H9 (cell line): Measurements from ENCODE around the gene CDHR2. TPM values are rescaled to one million over a fixed set of nuclear protein-coding genes. Genes with fewer than 3 reads are reported as not detected.

Experiments
- DNase-seq: peaks from one replicate; pipeline ENCODE4 v3.0.0-alpha.2; 2017
- H2AFZ ChIP-seq: one replicate; pipeline ENCODE4 v1.6.1; 2013; ENCODE audit warnings: mild to moderate bottlenecking, low read length, control low read depth, moderate library complexity
- H2AK5ac ChIP-seq: 2 replicates; pipeline ENCODE4 v1.6.1; 2013; ENCODE audit warnings: low read length, control low read depth, mixed read lengths; ENCODE audit not compliant: insufficient read length
- H2BK120ac ChIP-seq: one replicate; pipeline ENCODE4 v1.6.1; 2013; ENCODE audit warnings: low read depth, mild to moderate bottlenecking, low read length, control low read depth, inconsistent platforms; ENCODE audit not compliant: poor library complexity, severe bottlenecking
- H2BK12ac ChIP-seq: 2 replicates; pipeline ENCODE4 v1.6.1; 2013; ENCODE audit warnings: low read length, control low read depth, mixed read lengths, low read depth; ENCODE audit not compliant: insufficient read length
- H2BK15ac ChIP-seq: 2 replicates; pipeline ENCODE4 v1.6.1; 2013; ENCODE audit warnings: low read depth, low read length, control low read depth
- H2BK20ac ChIP-seq: one replicate; pipeline ENCODE4 v1.6.1; 2013; ENCODE audit warnings: low read depth, mild to moderate bottlenecking, low read length, control low read depth, inconsistent platforms; ENCODE audit not compliant: poor library complexity, severe bottlenecking
- H2BK5ac ChIP-seq: 2 replicates; pipeline ENCODE4 v1.6.1; 2013; ENCODE audit warnings: low read length, control low read depth, mixed read lengths; ENCODE audit not compliant: insufficient read length
- H3K14ac ChIP-seq: 2 replicates; pipeline ENCODE4 v1.6.1; 2013; ENCODE audit warnings: low read length, control low read depth; ENCODE audit not compliant: insufficient read depth
- H3K18ac ChIP-seq: 2 replicates; pipeline ENCODE4 v1.6.1; 2013; ENCODE audit warnings: low read depth, mild to moderate bottlenecking, mixed read lengths, low read length, control low read depth; ENCODE audit not compliant: insufficient read length
- H3K23ac ChIP-seq: 2 replicates; pipeline ENCODE4 v1.6.1; 2013; ENCODE audit warnings: low read length, control low read depth, mixed read lengths, low read depth; ENCODE audit not compliant: insufficient read length
- H3K23me2 ChIP-seq: 2 replicates; pipeline ENCODE4 v1.6.1; 2013; ENCODE audit warnings: low read depth, mild to moderate bottlenecking, mixed read lengths, low read length, control low read depth; ENCODE audit not compliant: insufficient read length, poor library complexity, severe bottlenecking
- H3K27ac ChIP-seq: 2 replicates; pipeline ENCODE4 v1.5.1; 2013; ENCODE audit warnings: low read length, control low read depth, mixed read lengths, low read depth; ENCODE audit not compliant: insufficient read length
- H3K27me3 ChIP-seq: 2 replicates; pipeline ENCODE4 v1.6.1; 2013; ENCODE audit warnings: low read length, control low read depth, inconsistent platforms; ENCODE audit not compliant: insufficient read depth
- H3K4ac ChIP-seq: 2 replicates; pipeline ENCODE4 v1.6.1; 2013; ENCODE audit warnings: low read depth, mild to moderate bottlenecking, control low read depth, inconsistent platforms, low read length, moderate library complexity
- H3K4me1 ChIP-seq: 2 replicates; pipeline ENCODE4 v1.6.1; 2013; ENCODE audit warnings: low read length, control low read depth, inconsistent platforms; ENCODE audit not compliant: insufficient read depth
- H3K4me2 ChIP-seq: 2 replicates; pipeline ENCODE4 v1.6.1; 2013; ENCODE audit warnings: low read length, control low read depth, mixed read lengths; ENCODE audit not compliant: insufficient read length, insufficient read depth
- H3K56ac ChIP-seq: 2 replicates; pipeline ENCODE4 v1.6.1; 2013; ENCODE audit warnings: low read depth, mild to moderate bottlenecking, mixed read lengths, low read length, control low read depth; ENCODE audit not compliant: insufficient read length
- H3K79me1 ChIP-seq: 2 replicates; pipeline ENCODE4 v1.6.1; 2013; ENCODE audit warnings: low read depth, mild to moderate bottlenecking, moderate library complexity, low read length, control low read depth, inconsistent platforms; ENCODE audit not compliant: insufficient read depth, poor library complexity, severe bottlenecking
- H3K79me2 ChIP-seq: 2 replicates; pipeline ENCODE4 v1.6.1; 2013; ENCODE audit warnings: low read length, control low read depth, inconsistent platforms; ENCODE audit not compliant: insufficient read depth
- H3K9ac ChIP-seq: 2 replicates; pipeline ENCODE4 v1.6.1; 2013; ENCODE audit warnings: low read length, control low read depth, mixed read lengths; ENCODE audit not compliant: insufficient read length; ENCODE audit errors: extremely low read depth
- H3K9me3 ChIP-seq: one replicate; pipeline ENCODE4 v1.6.1; 2013; ENCODE audit warnings: low read depth, low read length, inconsistent platforms; ENCODE audit not compliant: control insufficient read depth
- H3T11ph ChIP-seq: one replicate; pipeline ENCODE4 v1.6.1; 2013; ENCODE audit warnings: mild to moderate bottlenecking, low read length, control low read depth, inconsistent platforms
- H4K20me1 ChIP-seq: one replicate; pipeline ENCODE4 v1.6.1; 2013; ENCODE audit not compliant: control insufficient read depth, insufficient read length, insufficient read depth
- H4K5ac ChIP-seq: 2 replicates; pipeline ENCODE4 v1.6.1; 2013; ENCODE audit warnings: low read depth, mild to moderate bottlenecking, mixed read lengths, low read length, control low read depth; ENCODE audit not compliant: insufficient read length
- H4K8ac ChIP-seq: replicated peaks from 2 replicates; pipeline ENCODE4 v1.6.1; 2013; ENCODE audit warnings: low read length, control low read depth, mixed read lengths, low read depth; ENCODE audit not compliant: insufficient read length
- H4K91ac ChIP-seq: 2 replicates; pipeline ENCODE4 v1.6.1; 2013; ENCODE audit warnings: low read depth, mild to moderate bottlenecking, moderate library complexity, mixed read lengths, low read length, control low read depth; ENCODE audit not compliant: insufficient read length
- H3K27ac Mint-ChIP-seq, 3 experiments: 2 replicates in 2 of 3; 3 replicates in 1 of 3; pipeline ENCODE4 v1.8.0; 2020 to 2021; ENCODE audit warnings: mixed read lengths in 3 of 3, mild to moderate bottlenecking in 1 of 3, moderate library complexity in 1 of 3
- H3K27me3 Mint-ChIP-seq: 2 replicates; pipeline ENCODE4 v1.8.0; 2021; ENCODE audit warnings: low read depth, mild to moderate bottlenecking, moderate library complexity, mixed read lengths
- H3K36me3 Mint-ChIP-seq, 3 experiments: 2 replicates in 2 of 3; 3 replicates in 1 of 3; pipeline ENCODE4 v1.8.0; 2020 to 2021; ENCODE audit warnings: low read depth in 3 of 3, mixed read lengths in 3 of 3; ENCODE audit not compliant: insufficient read depth in 1 of 3
- H3K4me1 Mint-ChIP-seq, 2 experiments: 2 replicates each; pipeline ENCODE4 v1.8.0; 2020; ENCODE audit warnings: mixed read lengths in 2 of 2
- H3K4me3 Mint-ChIP-seq, 2 experiments: 2 replicates in 1 of 2; 3 replicates in 1 of 2; pipeline ENCODE4 v1.8.0; 2020 to 2021; ENCODE audit warnings: mild to moderate bottlenecking in 2 of 2, mixed read lengths in 2 of 2, moderate library complexity in 1 of 2
- H3K9me3 Mint-ChIP-seq, 2 experiments: 2 replicates in 1 of 2; 3 replicates in 1 of 2; pipeline ENCODE4 v1.8.0; 2020; ENCODE audit warnings: mild to moderate bottlenecking in 2 of 2, mixed read lengths in 2 of 2, moderate library complexity in 1 of 2
- CTCF ChIP-seq: fragments of 200-600 bp; sonication (generic); conservative IDR thresholded peaks from 3 replicates; pipeline ENCODE4 v1.8.0; 2021; ENCODE audit warnings: antibody characterized with exemption, mild to moderate bottlenecking
- WGBS: extraction: QIAGEN DNeasy Blood & Tissue Kit; methylation state at CpG from one replicate; pipeline ENCODE4 v1.1.7; 2013; ENCODE audit warnings: missing lambda C conversion rate, low lambda C conversion rate, mixed read lengths; ENCODE audit not compliant: insufficient read length; ENCODE audit errors: extremely low coverage; 5-methylcytosine and 5-hydroxymethylcytosine counted together
- total RNA-seq: library from RNA; stranded (reverse); gene quantifications from 2 replicates; pipeline ENCODE4 v1.2.1, GENCODE V29; 2021

The CDHR2 gene
- total RNA-seq, 1 experiment from 2014 or later = 0.90 TPM

- Mint-ChIP-seq H3K9me3 (no peaks in the 10 kb centered on the region; a peak in 1 of 5 replicates), H3K27ac (no peak overlapping the region), H3K4me3 (no peak overlapping the region), H3K27me3 (peaks cover 77% of the 10 kb centered on the region), H3K36me3 (no peaks in the 10 kb centered on the region; a peak in 1 of 7 replicates), H3K4me1 (peaks cover 11 to 30% of the 10 kb centered on the region in 2 experiments)
- H2BK20ac ChIP-seq = no peak overlapping the region
- H4K91ac ChIP-seq = no peak overlapping the region
- H3K9me3 ChIP-seq = no peaks in the 10 kb centered on the region
- H2BK12ac ChIP-seq = no peak overlapping the region
- no peak overlapping the region for H2AK5ac ChIP-seq
- no peak overlapping the region for H2AFZ ChIP-seq
- no peak overlapping the region for H3K4ac ChIP-seq
- H3K4me2 ChIP-seq = no peak overlapping the region
- H3K79me2 ChIP-seq = no peaks in the 10 kb centered on the region
- H3K14ac ChIP-seq = no peak overlapping the region
- no peak for DNase-seq
- H3K18ac ChIP-seq = no peak overlapping the region
- H4K8ac ChIP-seq = no peak overlapping the region
- H4K5ac ChIP-seq = no peak overlapping the region
- H3K79me1 ChIP-seq = no peaks in the 10 kb centered on the region
- no peaks in the 10 kb centered on the region for H4K20me1 ChIP-seq
- no peak overlapping the region for H3K56ac ChIP-seq
- peaks cover 2% of the 10 kb centered on the region; the same call in 1 of the 2 replicates for H3K27me3 ChIP-seq
- no peak overlapping the region for H2BK15ac ChIP-seq
- no CpG with 5 or more reads among the region's 25 CpGs for WGBS
- H3K4me1 ChIP-seq = no peaks in the 10 kb centered on the region
- no peak overlapping the region for H3K9ac ChIP-seq
- TF ChIP-seq CTCF = no peak
- no peak overlapping the region for H3T11ph ChIP-seq
- peaks cover 8% of the 10 kb centered on the region for H3K23me2 ChIP-seq
- H3K27ac ChIP-seq = no peak overlapping the region
- no peak overlapping the region for H2BK120ac ChIP-seq
- H3K23ac ChIP-seq = no peak overlapping the region
- H2BK5ac ChIP-seq = no peak overlapping the region
Observed at GRCh38 chr5:176625966-176626875, 77.1 kb downstream of the CDHR2 start.
